ENCODE measurements around the gene RNFT2.

The RNFT2 gene

GRCh38 chr12:116874324-116874995, 136.3 kb downstream of the RNFT2 start:
- no peak overlapping the region for H3K4me3 ChIP-seq (ENCODE audit: low read length)
- DNase-seq (ENCODE audit: low read depth), result no peak
- no peak for TF ChIP-seq CTCF (IDR thresholded peaks at IDR 0.05; ENCODE audit: insufficient read depth, low read depth, low read length, missing control alignments)

GRCh38 chr12:116876151-116876869, 138.2 kb downstream of the RNFT2 start:
- no peak for TF ChIP-seq CTCF (IDR thresholded peaks at IDR 0.05; ENCODE audit: insufficient read depth, low read depth, low read length, missing control alignments)
- DNase-seq (ENCODE audit: low read depth), result no peak
- H3K4me3 ChIP-seq (ENCODE audit: low read length), result no peak overlapping the region

- peak; percentile 32 for DNase-seq (ENCODE audit: low read depth)
These were observed 140.7 kb downstream of the RNFT2 start for GRCh38 chr12:116878567-116879508.

GRCh38 chr12:116879509-116880212, 141.5 kb downstream of the RNFT2 start:
- no peak overlapping the region for H3K4me3 ChIP-seq (ENCODE audit: low read length)
- TF ChIP-seq CTCF (IDR thresholded peaks at IDR 0.05; ENCODE audit: insufficient read depth, low read depth, low read length, missing control alignments), result no peak
- peak; percentile 8 for DNase-seq (ENCODE audit: low read depth)

More at GRCh38 chr12:116878567-116879508, 140.7 kb downstream of the RNFT2 start:
- no peak for TF ChIP-seq CTCF (IDR thresholded peaks at IDR 0.05; ENCODE audit: insufficient read depth, low read depth, low read length, missing control alignments)
- no peak overlapping the region for H3K4me3 ChIP-seq (ENCODE audit: low read length)

GRCh38 chr12:116880213-116880816, 142.2 kb downstream of the RNFT2 start:
- TF ChIP-seq CTCF (IDR thresholded peaks at IDR 0.05; ENCODE audit: insufficient read depth, low read depth, low read length, missing control alignments), result no peak
- DNase-seq (ENCODE audit: low read depth), result peak; percentile 14
- no peak overlapping the region for H3K4me3 ChIP-seq (ENCODE audit: low read length)

- peak; percentile 60 for DNase-seq (ENCODE audit: low read depth)
- TF ChIP-seq CTCF (IDR thresholded peaks at IDR 0.05; ENCODE audit: insufficient read depth, low read depth, low read length, missing control alignments), result no peak
- no peak overlapping the region for H3K4me3 ChIP-seq (ENCODE audit: low read length)
These were observed 142.8 kb downstream of the RNFT2 start for GRCh38 chr12:116880817-116881324.
